Urinary bladder (tissue), 4 donors: ENCODE results near the gene IFITM1. TPM values are rescaled to one million over a fixed set of nuclear protein-coding genes. Genes with fewer than 3 reads are reported as not detected.
"Not testable (repeated sequence)": the region's sequence is repeated elsewhere in the genome, so short reads cannot be mapped to it uniquely, and the experiment has no call there.

Source experiments
- DNase-seq: peaks from one replicate; pipeline ENCODE4 v3.0.0-alpha.2; 2015; ENCODE audit errors: extremely low spot score
- H3K27ac ChIP-seq: one replicate; pipeline ENCODE4 v1.5.1; 2013; ENCODE audit warnings: low read depth, mild to moderate bottlenecking, moderate library complexity
- H3K36me3 ChIP-seq: one replicate; pipeline ENCODE4 v1.6.1; 2013; ENCODE audit warnings: mild to moderate bottlenecking, moderate library complexity; ENCODE audit not compliant: insufficient read depth
- H3K4me1 ChIP-seq: one replicate; pipeline ENCODE4 v1.6.1; 2013; ENCODE audit warnings: mild to moderate bottlenecking, moderate library complexity; ENCODE audit not compliant: insufficient read depth
- H3K4me3 ChIP-seq: one replicate; pipeline ENCODE4 v1.5.1; 2013; ENCODE audit warnings: low read depth, low read length
- WGBS: extraction: QIAGEN DNeasy Blood & Tissue Kit; methylation state at CpG from one replicate; pipeline ENCODE4 v1.1.7; 2013; 5-methylcytosine and 5-hydroxymethylcytosine counted together
- polyA plus RNA-seq: library from polyadenylated mRNA; stranded (reverse); fragments of 200-250 nt; gene quantifications from one replicate; pipeline ENCODE4 v1.2.3, GENCODE V29; 2013
- total RNA-seq: library from RNA; depleted of rRNA; stranded (reverse); fragments of >200 nt; gene quantifications from one replicate; pipeline ENCODE4 v1.2.3, GENCODE V29; 2014
- donor health status: healthy with polysubstance abuse.
- donor health status: healthy.

Gene IFITM1
- total and polyA plus RNA-seq, 2 donors, result 20.9 to 599 TPM

GRCh38 chr11:328012-328411 is 14.2 kb downstream of the IFITM1 start:
- no peak overlapping the region for H3K27ac ChIP-seq
- no peaks in the 10 kb centered on the region for H3K36me3 ChIP-seq
- H3K4me3 ChIP-seq, result no peak overlapping the region
- DNase-seq, result no peak
- WGBS, result 97% methylated on average over 13 of the region's 13 CpGs
- no peaks in the 10 kb centered on the region for H3K4me1 ChIP-seq

GRCh38 chr11:328516-329100 is 14.8 kb downstream of the IFITM1 start:
- not testable (repeated sequence) for H3K36me3 ChIP-seq, H3K4me3 ChIP-seq, H3K4me1 ChIP-seq, H3K27ac ChIP-seq, DNase-seq
- 93% methylated on average over 15 of the region's 15 CpGs for WGBS

GRCh38 chr11:329886-330253 is 16.0 kb downstream of the IFITM1 start:
- WGBS, result 97% methylated on average over 2 of the region's 2 CpGs
- no peak overlapping the region for H3K27ac ChIP-seq
- no peaks in the 10 kb centered on the region for H3K4me1 ChIP-seq
- no peak for DNase-seq
- H3K4me3 ChIP-seq, result no peak overlapping the region
- H3K36me3 ChIP-seq, result no peaks in the 10 kb centered on the region

GRCh38 chr11:330307-330693 is 16.5 kb downstream of the IFITM1 start:
- no peak for DNase-seq

GRCh38 chr11:330694-331357 is 17.0 kb downstream of the IFITM1 start:
- Histone ChIP-seq H3K36me3 (no peaks in the 10 kb centered on the region), H3K4me1 (no peaks in the 10 kb centered on the region), H3K27ac (no peak overlapping the region), H3K4me3 (no peak overlapping the region)
- 87% methylated on average over 34 of the region's 34 CpGs for WGBS
- DNase-seq, result no peak

More at GRCh38 chr11:330307-330693, 16.5 kb downstream of the IFITM1 start:
- H3K36me3 ChIP-seq, result no peaks in the 10 kb centered on the region
- H3K4me1 ChIP-seq, result no peaks in the 10 kb centered on the region
- no peak overlapping the region for H3K27ac ChIP-seq
- no peak overlapping the region for H3K4me3 ChIP-seq
- WGBS, result 80% methylated on average over 14 of the region's 14 CpGs

GRCh38 chr11:331358-332060 is 17.7 kb downstream of the IFITM1 start:
- no peak overlapping the region for H3K4me3 ChIP-seq
- no peaks in the 10 kb centered on the region for H3K36me3 ChIP-seq
- no peak overlapping the region for H3K27ac ChIP-seq
- WGBS, result 86% methylated on average over 19 of the region's 19 CpGs
- no peaks in the 10 kb centered on the region for H3K4me1 ChIP-seq
- no peak for DNase-seq

- no peak overlapping the region for H3K4me3 ChIP-seq
- no peak for DNase-seq
- H3K36me3 ChIP-seq, result no peaks in the 10 kb centered on the region
- H3K4me1 ChIP-seq, result no peaks in the 10 kb centered on the region
- no peak overlapping the region for H3K27ac ChIP-seq
- 94% methylated on average over 23 of the region's 23 CpGs for WGBS
Observed at GRCh38 chr11:332651-333480, 19.0 kb downstream of the IFITM1 start.

- H3K4me3 ChIP-seq, H3K36me3 ChIP-seq, H3K4me1 ChIP-seq, DNase-seq: not testable (repeated sequence)
- WGBS, result 85% methylated on average over 17 of the region's 17 CpGs
- H3K27ac ChIP-seq, result peak overlapping the region; percentile 51
Observed at GRCh38 chr11:333616-334263, 19.9 kb downstream of the IFITM1 start.

- H3K4me1 ChIP-seq, result no peaks in the 10 kb centered on the region
- H3K27ac ChIP-seq, result peak overlapping the region; percentile 51
- WGBS, result 29% methylated on average over 25 of the region's 25 CpGs
- no peaks in the 10 kb centered on the region for H3K36me3 ChIP-seq
- no peak for DNase-seq
- no peak overlapping the region for H3K4me3 ChIP-seq
Observed at GRCh38 chr11:334264-334994, 20.6 kb downstream of the IFITM1 start.

GRCh38 chr11:335779-336658 is 22.2 kb downstream of the IFITM1 start:
- peak overlapping the region; percentile 40 for H3K27ac ChIP-seq
- no peak overlapping the region for H3K4me3 ChIP-seq
- WGBS, result 35% methylated on average over 15 of the region's 15 CpGs

GRCh38 chr11:336659-337198 is 22.9 kb downstream of the IFITM1 start:
- peak overlapping the region; percentile 31 for H3K27ac ChIP-seq
- no peaks in the 10 kb centered on the region for H3K4me1 ChIP-seq
- DNase-seq, result no peak
- no peaks in the 10 kb centered on the region for H3K36me3 ChIP-seq
- 84% methylated on average over 4 of the region's 4 CpGs for WGBS
- H3K4me3 ChIP-seq, result no peak overlapping the region

More at GRCh38 chr11:335779-336658, 22.2 kb downstream of the IFITM1 start:
- DNase-seq, result no peak
- no peaks in the 10 kb centered on the region for H3K4me1 ChIP-seq
- H3K36me3 ChIP-seq, result no peaks in the 10 kb centered on the region

- H3K4me1 ChIP-seq, result no peaks in the 10 kb centered on the region
- no peaks in the 10 kb centered on the region for H3K36me3 ChIP-seq
- H3K4me3 ChIP-seq, result no peak overlapping the region
- DNase-seq, result no peak
- H3K27ac ChIP-seq, result no peak overlapping the region
- 95% methylated on average over 6 of the region's 6 CpGs for WGBS
Observed at GRCh38 chr11:337711-338110, 23.9 kb downstream of the IFITM1 start.
